Keratinocyte (primary cell): Measurements from ENCODE around the gene TPCN1.

Source experiments
- CTCF ChIP-seq, 3 experiments: IDR thresholded peaks in 1 of 3; conservative IDR thresholded peaks in 1 of 3; optimal IDR thresholded peaks in 1 of 3; 2 replicates in 2 of 3; 3 replicates in 1 of 3; pipeline versions ENCODE3 to v1.5.1; 2011; ENCODE audit warnings: low read length in 3 of 3, mild to moderate bottlenecking in 3 of 3, moderate library complexity in 2 of 3, control low read depth in 1 of 3, inconsistent platforms in 1 of 3; ENCODE audit not compliant: insufficient read depth in 2 of 3; ENCODE audit errors: extremely low read depth in 1 of 3
- EZH2 ChIP-seq: IDR thresholded peaks from one replicate; pipeline ENCODE4 v1.6.1; 2012; ENCODE audit warnings: inconsistent platforms, mild to moderate bottlenecking, low read length, moderate library complexity

DNA sequence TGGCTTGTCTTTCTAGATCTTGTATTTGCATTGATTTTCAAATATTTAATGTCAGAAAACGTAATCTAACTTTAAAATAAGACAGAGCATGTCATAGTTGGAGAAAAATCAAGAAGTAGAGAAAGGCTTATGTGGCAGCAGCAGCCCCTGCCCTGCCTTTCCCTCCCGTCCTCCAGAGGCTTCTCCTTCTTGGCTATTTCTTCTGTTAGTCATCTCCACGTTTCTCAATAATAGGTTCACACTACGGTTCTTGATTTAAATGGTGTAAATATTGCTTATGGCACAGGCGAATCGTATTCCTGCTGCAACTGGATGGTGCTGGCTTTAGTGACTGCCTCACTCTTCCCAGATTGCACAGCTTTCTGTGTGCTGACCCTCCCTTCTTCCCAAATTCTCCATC lies 70.8 kb downstream of the TPCN1 start:
- TF ChIP-seq CTCF (optimal IDR thresholded peaks at IDR 0.05 in 1 of 3, IDR thresholded peaks at IDR 0.05 in 1 of 3, conservative IDR thresholded peaks at IDR 0.05 in 1 of 3; ENCODE audit: extremely low read depth in 1 of 3, insufficient read depth in 2 of 3, low read length in 3 of 3) (no peak), EZH2 (no peak)
